GM20000 (cell line): ENCODE measurements around the gene TMPRSS2.
A peak's percentile ranks its signal among the peaks of the same experiment; 100 is the strongest.
"Not testable (repeated sequence)": the region's sequence is repeated elsewhere in the genome, so short reads cannot be mapped to it uniquely, and the experiment has no call there.

ENCODE experiments used
- DNase-seq: peaks from one replicate; pipeline ENCODE4 v3.0.0; 2012; ENCODE audit warnings: low spot score
- TF ChIP-seq, protein P1 (sequence below): IDR thresholded peaks from 2 replicates; pipeline ENCODE4 v1.5.1; 2012; ENCODE audit warnings: mild to moderate bottlenecking, control low read depth; ENCODE audit errors: extremely low read depth, missing control alignments

Gene TMPRSS2

DNA sequence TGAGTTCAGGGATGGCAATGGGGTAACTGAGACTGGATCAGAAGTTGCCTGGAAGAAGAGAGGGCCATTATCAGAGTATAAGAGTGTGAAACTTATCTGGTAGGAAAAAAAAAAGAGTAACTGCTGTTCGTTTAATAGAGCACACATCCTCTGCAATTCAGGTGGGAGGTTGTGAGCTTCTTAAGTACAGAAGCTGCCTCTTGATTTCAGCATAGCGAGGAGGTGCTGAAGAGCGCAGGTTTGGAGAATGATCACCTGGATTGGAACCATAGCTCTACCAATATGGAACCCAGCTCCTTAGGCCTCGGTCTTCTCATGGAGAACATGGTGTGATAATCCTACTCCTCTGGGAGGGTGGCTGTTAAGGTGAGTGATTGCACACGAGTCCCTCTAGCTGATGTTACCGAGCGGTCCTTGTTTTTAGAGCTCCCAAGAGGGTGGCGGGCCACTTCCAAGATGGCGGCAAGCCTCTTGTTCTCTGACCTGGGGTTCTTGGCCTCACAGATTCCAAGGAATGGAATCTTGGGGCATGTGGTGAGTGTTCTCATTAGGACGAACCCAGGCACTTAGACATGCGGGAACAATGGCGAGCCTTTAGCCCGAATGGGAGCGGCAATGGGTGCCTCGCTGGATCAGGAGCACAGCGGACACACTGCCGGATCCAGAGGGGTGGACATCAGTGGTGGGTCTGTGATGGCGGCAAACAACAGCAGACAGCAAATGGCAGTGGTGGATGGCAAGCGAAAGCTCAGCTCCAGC is 85.2 kb downstream of the TMPRSS2 start:
- TF ChIP-seq, protein P1, sequence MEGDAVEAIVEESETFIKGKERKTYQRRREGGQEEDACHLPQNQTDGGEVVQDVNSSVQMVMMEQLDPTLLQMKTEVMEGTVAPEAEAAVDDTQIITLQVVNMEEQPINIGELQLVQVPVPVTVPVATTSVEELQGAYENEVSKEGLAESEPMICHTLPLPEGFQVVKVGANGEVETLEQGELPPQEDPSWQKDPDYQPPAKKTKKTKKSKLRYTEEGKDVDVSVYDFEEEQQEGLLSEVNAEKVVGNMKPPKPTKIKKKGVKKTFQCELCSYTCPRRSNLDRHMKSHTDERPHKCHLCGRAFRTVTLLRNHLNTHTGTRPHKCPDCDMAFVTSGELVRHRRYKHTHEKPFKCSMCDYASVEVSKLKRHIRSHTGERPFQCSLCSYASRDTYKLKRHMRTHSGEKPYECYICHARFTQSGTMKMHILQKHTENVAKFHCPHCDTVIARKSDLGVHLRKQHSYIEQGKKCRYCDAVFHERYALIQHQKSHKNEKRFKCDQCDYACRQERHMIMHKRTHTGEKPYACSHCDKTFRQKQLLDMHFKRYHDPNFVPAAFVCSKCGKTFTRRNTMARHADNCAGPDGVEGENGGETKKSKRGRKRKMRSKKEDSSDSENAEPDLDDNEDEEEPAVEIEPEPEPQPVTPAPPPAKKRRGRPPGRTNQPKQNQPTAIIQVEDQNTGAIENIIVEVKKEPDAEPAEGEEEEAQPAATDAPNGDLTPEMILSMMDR = no peak
- DNase-seq = no peak

DNA sequence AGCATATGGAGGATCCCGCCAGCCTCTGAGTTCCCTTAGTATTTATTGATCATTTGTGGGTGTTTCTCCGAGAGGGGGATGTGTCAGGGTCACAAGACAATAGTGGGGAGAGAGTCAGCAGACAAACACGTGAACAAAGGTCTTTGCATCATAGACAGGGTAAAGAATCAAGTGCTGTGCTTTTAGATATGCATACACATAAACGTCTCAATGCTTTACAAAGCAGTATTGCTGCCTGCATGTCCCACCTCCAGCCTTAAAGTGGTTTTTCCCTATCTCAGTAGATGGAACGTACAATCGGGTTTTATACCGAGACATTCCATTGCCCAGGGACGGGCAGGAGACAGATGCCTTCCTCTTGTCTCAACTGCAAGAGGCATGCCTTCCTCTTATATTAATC is 87.0 kb downstream of the TMPRSS2 start:
- not testable (repeated sequence) for DNase-seq

DNA sequence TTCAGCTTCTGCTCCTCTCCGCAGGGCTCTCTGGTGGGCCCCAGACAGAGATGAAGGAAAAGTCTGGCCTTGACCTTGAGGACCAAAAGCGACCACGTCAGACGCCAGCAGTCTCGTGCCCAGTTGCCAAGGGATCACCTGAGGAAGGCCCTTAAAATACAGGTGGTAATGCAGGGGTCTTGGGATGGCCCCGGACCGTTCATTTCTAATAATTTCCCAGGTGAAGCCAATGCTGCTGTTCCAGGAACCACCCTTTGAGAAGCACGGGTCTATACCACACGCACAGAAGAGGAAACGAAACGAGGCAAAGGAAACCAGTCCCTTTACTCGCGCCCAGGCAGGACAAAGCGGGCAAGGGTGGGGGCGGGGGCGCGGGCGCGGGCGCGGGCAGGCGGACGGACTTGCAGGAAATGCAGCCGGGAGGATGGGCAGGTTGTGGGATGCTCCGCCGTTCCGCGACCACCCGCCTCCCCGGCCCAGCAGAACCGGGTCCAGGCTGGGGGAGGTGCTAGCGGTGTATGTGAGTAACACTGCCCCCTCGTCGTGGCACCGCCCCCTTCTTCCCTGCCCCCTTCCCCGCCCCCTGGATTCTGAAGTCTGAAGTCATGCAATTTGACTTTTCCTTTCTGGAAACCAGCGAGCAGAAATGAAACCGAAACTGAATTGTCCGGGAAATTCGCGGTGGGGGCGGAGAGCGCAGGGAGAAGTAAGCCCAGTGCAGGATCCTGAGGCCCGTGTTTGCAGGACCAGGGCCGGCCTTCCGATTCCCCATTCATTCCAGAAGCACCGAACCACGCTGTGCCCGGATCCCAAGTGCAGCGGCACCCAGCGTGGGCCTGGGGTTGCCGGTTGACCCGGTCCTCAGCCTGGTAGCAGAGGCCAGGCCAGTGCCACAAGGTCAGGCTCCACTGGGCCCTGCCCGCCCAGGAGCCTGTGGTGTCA is 87.8 kb downstream of the TMPRSS2 start:
- TF ChIP-seq, protein P1 = no peak
- peak; percentile 55 for DNase-seq

DNA sequence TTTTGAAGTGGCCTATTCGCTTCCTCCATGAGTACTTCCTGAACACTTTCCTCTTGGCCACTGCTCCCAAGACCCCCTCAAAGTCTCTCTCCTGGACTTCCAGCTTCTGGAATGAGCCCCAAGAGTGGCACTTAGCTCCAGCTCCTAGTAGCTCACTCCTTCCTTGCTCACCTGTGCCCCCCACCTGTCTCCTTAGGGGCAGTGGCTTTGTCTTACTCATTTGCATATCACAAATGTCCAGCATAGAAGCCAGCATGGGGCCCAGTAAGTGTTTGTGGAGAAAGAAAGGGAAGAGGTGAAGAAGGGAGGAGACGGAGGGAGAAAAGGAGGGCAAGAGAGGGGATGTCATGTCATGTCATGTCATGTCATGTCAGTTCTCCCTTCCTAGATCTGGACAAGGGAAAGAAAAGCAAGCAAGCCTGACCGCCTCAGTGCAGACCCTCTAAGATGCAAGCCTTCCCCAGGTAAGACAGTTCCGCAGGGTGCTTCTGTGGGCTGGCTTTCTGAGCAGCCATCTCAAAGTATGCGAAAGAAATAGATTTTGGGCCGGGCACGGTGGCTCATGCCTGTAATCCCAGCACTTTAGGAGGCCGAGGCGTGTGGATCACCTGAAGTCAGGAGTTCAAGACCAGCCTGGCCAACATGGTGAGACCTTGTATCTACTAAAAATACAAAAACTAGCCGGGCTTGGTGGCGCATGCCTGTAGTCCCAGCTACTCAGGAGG is 88.8 kb downstream of the TMPRSS2 start:
- TF ChIP-seq, protein P1 = no peak

DNA sequence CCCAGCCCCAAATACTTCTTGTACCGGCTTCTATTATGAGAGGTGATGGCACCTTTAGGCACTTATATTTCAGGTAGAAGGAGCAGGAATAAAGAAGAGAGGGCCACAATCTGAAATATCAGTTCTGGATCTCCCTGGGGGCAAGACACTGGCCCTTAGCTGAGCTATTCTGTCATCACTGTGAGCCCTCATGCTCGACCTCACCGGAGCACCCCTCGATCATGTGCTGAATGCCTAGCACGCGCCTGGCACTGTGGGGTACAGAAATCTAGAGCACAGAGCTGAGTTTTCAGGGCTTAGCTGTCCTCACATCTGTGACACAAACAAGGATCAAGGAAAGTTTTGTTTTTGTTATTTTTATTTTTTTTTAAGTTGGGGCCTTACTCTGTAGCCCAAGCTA is 89.6 kb downstream of the TMPRSS2 start:
- TF ChIP-seq, protein P1 = no peak
- DNase-seq = no peak

More for the DNA sequence above, 88.8 kb downstream of the TMPRSS2 start:
- no peak for DNase-seq

DNA sequence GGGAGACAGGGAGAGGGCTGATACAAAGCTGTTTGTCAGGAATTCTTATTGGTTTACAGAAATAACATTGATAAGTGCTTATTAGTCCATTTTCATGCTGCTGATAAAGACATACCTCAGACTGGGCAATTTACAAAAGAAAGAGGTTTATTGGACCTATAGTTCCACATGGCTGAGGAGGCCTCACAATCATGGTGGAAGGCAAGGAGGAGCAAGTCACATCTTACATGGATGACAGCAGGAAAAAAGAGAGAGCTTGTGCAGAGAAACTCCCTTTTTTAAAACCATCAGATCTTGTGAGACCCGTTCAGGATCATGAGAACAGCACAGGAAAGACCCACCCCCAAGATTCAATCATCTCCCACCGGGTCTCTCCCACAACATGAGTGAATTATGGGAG is 90.5 kb downstream of the TMPRSS2 start:
- DNase-seq = not testable (repeated sequence)
